ENCODE measurements around the gene ANKRD13A. TPM values are rescaled to one million over a fixed set of nuclear protein-coding genes. Genes with fewer than 3 reads are reported as not detected.

ANKRD13A gene
- total and polyA plus RNA-seq, 2 of the 13 experiments (the other 11 are each of a cell fraction or from before 2014, with no cell fraction given): 34.1 to 41.6 TPM

DNA sequence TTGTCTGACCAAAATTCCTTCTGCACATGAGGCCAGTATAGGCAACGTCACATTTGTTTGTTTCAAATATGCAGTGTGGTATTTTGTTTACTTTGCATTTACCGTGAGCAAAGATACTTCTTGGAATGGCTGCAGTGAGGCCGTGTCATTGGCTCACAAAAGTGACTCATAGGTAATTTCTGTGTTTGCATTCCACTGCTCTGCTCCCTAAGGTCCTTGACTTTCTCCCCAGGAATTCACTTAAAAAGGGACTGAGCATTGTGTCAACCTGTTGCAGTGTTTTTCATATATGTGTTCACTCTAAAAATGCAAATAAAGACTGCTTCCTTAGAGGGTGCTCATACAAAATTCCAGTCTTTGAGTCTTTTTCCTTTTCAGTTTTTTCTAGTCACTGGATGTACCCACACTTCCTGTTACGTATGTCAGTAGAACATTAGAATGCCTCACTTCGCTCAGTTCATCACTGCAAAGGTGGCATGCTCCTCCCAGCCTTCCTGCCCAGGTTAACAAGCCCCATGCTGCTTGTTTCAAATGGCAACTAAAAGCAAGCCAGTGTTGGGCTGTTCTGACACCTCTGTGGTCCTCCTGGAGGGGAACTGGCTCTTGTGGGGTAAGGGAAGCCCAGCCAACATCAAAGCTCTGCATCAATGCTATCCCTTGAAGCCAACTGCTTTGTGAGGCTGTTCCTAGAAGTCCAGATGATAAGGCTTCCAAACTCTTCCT, 40.0 kb downstream of the ANKRD13A start (continued):
- TF ChIP-seq ZEB1 (IDR thresholded peaks at IDR 0.05; ENCODE audit: insufficient replicate concordance, low read depth) (peak; percentile 71), ZNF350 (CRISPR knock-in tag; IDR thresholded peaks at IDR 0.05; ENCODE audit: borderline replicate concordance, low read depth) (no peak; the same call in 1 of the 2 replicates), ZNF83 (CRISPR knock-in tag; IDR thresholded peaks at IDR 0.05; ENCODE audit: borderline replicate concordance) (no peak), SOX5 (CRISPR knock-in tag; IDR thresholded peaks at IDR 0.05; ENCODE audit: borderline replicate concordance) (peak; percentile 98), ZNF230 (CRISPR knock-in tag; IDR thresholded peaks at IDR 0.05) (no peak), SMAD9 (CRISPR knock-in tag; IDR thresholded peaks at IDR 0.05) (no peak), CBX2 (IDR thresholded peaks at IDR 0.05; ENCODE audit: low read depth, low read length) (no peak), CBX2 (CRISPR knock-in tag; IDR thresholded peaks at IDR 0.05; ENCODE audit: low read depth) (no peak), ZNF496 (CRISPR knock-in tag; IDR thresholded peaks at IDR 0.05; ENCODE audit: insufficient replicate concordance) (no peak), ZNF709 (CRISPR knock-in tag; IDR thresholded peaks at IDR 0.05) (no peak), KLF13 (CRISPR knock-in tag; IDR thresholded peaks at IDR 0.05) (no peak), ZNF672 (CRISPR knock-in tag; IDR thresholded peaks at IDR 0.05) (no peak)
- TF ChIP-seq, protein P1, sequence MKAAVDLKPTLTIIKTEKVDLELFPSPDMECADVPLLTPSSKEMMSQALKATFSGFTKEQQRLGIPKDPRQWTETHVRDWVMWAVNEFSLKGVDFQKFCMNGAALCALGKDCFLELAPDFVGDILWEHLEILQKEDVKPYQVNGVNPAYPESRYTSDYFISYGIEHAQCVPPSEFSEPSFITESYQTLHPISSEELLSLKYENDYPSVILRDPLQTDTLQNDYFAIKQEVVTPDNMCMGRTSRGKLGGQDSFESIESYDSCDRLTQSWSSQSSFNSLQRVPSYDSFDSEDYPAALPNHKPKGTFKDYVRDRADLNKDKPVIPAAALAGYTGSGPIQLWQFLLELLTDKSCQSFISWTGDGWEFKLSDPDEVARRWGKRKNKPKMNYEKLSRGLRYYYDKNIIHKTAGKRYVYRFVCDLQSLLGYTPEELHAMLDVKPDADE (CRISPR knock-in tag; IDR thresholded peaks at IDR 0.05): no peak
- TF ChIP-seq, protein P2, sequence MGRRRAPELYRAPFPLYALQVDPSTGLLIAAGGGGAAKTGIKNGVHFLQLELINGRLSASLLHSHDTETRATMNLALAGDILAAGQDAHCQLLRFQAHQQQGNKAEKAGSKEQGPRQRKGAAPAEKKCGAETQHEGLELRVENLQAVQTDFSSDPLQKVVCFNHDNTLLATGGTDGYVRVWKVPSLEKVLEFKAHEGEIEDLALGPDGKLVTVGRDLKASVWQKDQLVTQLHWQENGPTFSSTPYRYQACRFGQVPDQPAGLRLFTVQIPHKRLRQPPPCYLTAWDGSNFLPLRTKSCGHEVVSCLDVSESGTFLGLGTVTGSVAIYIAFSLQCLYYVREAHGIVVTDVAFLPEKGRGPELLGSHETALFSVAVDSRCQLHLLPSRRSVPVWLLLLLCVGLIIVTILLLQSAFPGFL (CRISPR knock-in tag; IDR thresholded peaks at IDR 0.05): no peak
- TF ChIP-seq, protein P3, sequence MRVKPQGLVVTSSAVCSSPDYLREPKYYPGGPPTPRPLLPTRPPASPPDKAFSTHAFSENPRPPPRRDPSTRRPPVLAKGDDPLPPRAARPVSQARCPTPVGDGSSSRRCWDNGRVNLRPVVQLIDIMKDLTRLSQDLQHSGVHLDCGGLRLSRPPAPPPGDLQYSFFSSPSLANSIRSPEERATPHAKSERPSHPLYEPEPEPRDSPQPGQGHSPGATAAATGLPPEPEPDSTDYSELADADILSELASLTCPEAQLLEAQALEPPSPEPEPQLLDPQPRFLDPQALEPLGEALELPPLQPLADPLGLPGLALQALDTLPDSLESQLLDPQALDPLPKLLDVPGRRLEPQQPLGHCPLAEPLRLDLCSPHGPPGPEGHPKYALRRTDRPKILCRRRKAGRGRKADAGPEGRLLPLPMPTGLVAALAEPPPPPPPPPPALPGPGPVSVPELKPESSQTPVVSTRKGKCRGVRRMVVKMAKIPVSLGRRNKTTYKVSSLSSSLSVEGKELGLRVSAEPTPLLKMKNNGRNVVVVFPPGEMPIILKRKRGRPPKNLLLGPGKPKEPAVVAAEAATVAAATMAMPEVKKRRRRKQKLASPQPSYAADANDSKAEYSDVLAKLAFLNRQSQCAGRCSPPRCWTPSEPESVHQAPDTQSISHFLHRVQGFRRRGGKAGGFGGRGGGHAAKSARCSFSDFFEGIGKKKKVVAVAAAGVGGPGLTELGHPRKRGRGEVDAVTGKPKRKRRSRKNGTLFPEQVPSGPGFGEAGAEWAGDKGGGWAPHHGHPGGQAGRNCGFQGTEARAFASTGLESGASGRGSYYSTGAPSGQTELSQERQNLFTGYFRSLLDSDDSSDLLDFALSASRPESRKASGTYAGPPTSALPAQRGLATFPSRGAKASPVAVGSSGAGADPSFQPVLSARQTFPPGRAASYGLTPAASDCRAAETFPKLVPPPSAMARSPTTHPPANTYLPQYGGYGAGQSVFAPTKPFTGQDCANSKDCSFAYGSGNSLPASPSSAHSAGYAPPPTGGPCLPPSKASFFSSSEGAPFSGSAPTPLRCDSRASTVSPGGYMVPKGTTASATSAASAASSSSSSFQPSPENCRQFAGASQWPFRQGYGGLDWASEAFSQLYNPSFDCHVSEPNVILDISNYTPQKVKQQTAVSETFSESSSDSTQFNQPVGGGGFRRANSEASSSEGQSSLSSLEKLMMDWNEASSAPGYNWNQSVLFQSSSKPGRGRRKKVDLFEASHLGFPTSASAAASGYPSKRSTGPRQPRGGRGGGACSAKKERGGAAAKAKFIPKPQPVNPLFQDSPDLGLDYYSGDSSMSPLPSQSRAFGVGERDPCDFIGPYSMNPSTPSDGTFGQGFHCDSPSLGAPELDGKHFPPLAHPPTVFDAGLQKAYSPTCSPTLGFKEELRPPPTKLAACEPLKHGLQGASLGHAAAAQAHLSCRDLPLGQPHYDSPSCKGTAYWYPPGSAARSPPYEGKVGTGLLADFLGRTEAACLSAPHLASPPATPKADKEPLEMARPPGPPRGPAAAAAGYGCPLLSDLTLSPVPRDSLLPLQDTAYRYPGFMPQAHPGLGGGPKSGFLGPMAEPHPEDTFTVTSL (CRISPR knock-in tag; IDR thresholded peaks at IDR 0.05; ENCODE audit: borderline replicate concordance): peak; percentile 85; the same call in 1 of the 2 replicates
- TF ChIP-seq, protein P4, sequence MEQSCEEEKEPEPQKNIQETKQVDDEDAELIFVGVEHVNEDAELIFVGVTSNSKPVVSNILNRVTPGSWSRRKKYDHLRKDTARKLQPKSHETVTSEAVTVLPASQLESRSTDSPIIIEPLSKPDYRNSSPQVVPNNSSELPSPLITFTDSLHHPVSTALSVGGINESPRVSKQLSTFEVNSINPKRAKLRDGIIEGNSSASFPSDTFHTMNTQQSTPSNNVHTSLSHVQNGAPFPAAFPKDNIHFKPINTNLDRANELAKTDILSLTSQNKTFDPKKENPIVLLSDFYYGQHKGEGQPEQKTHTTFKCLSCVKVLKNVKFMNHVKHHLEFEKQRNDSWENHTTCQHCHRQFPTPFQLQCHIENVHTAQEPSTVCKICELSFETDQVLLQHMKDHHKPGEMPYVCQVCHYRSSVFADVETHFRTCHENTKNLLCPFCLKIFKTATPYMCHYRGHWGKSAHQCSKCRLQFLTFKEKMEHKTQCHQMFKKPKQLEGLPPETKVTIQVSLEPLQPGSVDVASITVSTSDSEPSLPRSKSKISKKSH (CRISPR knock-in tag; IDR thresholded peaks at IDR 0.05; ENCODE audit: borderline replicate concordance): no peak

Data from HepG2 (cell line).